Muscle layer of colon (tissue), 2 donors: ENCODE results near the gene TIMM10B.

Experiments
- H3K27ac ChIP-seq: one replicate; pipeline ENCODE4 v1.7.0; 2013; ENCODE audit warnings: low read depth, mild to moderate bottlenecking, low read length, moderate library complexity
- H3K27me3 ChIP-seq, 2 donors: one replicate each; pipeline ENCODE4 v1.7.0; 2013; ENCODE audit warnings: low read length in 2 of 2, mild to moderate bottlenecking in 2 of 2; ENCODE audit not compliant: insufficient read depth in 2 of 2, control insufficient read depth in 1 of 2
- H3K36me3 ChIP-seq: one replicate; pipeline ENCODE4 v1.7.0; 2013; ENCODE audit warnings: mild to moderate bottlenecking, low read length; ENCODE audit not compliant: insufficient read depth
- H3K4me1 ChIP-seq: one replicate; pipeline ENCODE4 v1.7.0; 2013; ENCODE audit warnings: mild to moderate bottlenecking, low read length; ENCODE audit not compliant: insufficient read depth
- H3K4me3 ChIP-seq, 2 donors: one replicate each; pipeline ENCODE4 v1.7.0; 2013; ENCODE audit warnings: low read length in 2 of 2, low read depth in 1 of 2, mild to moderate bottlenecking in 1 of 2, moderate library complexity in 1 of 2
- H3K9ac ChIP-seq: one replicate; pipeline ENCODE4 v1.7.0; 2013; ENCODE audit warnings: low read length
- H3K9me3 ChIP-seq: one replicate; pipeline ENCODE4 v1.7.0; 2013; ENCODE audit warnings: mild to moderate bottlenecking, low read length
- donor health status: abdominal sarcoma.
- donor health status: Adenocarcinoma of cecum.

The TIMM10B gene

DNA sequence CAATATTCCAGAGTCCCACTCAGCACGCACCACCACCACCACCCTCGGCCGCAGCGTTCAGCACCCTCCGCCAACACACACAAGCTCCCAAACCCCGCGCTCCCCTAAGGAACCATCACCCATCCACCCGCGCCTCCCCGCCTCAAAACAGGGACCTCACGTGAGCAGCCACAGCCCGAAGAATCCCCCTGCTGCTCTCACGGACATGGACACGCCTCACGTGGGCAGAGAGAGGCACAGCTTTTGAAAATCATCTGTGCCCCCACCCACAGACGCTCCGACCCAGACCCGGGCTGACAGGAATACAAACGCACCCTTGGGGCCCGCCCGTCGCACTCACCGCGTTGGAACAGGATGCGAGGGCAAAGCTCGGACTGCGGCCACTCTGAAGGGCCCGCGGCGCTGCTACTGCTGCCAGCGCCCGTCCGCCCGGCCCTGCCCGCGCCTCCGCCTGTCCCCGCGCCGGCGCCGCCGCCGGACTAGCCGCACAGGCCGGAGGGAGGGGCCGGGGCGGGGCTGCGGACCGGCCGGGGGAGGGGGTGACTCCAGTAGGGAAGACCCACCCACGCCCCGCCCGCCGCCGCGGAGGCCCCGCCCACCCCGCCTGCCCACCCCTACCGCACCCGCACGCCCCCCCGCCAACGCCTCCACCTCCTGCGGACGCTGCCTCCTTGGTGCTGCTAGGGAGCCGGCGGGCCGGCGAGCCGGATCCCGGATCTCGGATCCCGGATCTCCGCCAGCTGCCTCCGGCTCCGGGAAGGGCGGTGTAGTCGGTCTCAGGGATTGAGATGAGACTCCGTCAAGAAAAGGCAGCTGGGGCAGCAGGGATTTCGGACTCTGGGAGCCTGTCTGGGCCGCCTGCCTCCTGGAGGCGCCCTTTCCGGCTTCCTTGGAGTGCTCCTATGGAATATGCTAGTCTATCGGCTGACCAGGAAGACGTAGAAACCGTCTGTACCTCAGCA, 7.6 kb upstream of the TIMM10B start, which contains the start of gene TRIM3:
TSS of gene TRIM3 (minus strand) at position 491 of the 962 bp plus-strand sequence. CDS start 8,246 bp downstream, outside the sequence.
- Histone ChIP-seq H3K27ac (peak within 1 kb of the TSS; percentile 90), H3K4me3 (peak within 1 kb of the TSS; percentile 82 to 85), H3K9ac (peak within 1 kb of the TSS; percentile 88), H3K9me3 (no peaks in the 10 kb centered on the region), H3K4me1 (peaks cover 37% of the 10 kb centered on the region), H3K36me3 (peaks cover 23% of the 10 kb centered on the region), H3K27me3 (no peaks in the 10 kb centered on the region)

DNA sequence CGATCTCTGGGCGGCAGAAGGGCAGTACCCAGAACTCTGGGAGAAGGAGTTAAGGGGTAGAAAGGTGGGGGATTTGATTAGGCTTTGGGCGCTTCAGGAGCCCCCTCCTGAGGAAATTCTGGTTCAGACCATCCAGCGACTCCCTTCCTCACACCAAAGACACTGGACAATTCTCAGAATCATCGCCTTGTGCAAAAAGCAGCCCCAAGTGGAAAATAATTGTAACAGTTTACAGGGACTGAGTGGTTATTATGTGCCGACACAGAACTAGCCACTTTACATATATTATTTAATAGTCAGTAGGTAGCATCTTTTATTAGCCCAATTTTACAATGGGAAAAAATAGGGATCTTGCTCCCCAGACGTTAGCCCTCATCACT, 6.9 kb upstream of the TIMM10B start:
- Histone ChIP-seq H3K9ac (peak overlapping the region; percentile 88), H3K4me1 (peaks cover 30% of the 10 kb centered on the region), H3K4me3 (peak overlapping the region; percentile 37 to 77), H3K27me3 (no peaks in the 10 kb centered on the region), H3K9me3 (no peaks in the 10 kb centered on the region), H3K36me3 (peaks cover 29% of the 10 kb centered on the region), H3K27ac (peak overlapping the region; percentile 79)

DNA sequence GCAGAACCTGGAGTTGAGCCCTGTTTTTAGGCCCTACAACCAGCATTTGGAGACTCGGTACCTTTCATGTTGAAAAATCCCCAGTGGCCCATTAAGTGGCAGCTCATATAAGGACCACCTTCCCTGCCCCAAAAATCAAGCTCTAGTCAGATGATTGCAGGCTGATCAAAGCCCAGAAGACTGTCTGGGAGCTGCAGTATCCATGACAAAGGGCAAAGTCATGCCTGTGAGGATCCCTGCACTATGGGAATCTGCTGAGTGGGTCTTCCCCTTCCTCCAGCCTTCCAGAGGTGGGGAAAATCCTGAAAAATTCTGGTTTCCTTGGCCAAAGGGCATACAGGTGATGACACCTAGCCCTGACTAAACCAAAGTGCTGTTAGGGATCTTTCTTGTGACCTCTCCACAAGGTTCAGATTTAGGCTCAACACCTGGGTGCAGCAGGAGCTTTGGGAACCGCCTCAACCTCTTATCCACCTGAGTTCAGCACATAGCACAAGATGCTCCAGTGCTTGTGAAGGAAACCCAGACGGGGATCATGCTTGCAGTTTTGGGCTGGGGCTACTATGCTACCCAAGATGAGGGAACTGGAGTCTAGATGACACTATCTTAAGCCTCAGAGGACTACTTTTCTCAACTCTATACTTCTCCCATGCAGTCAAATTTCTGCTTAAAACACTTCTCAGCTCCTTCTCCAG, 6.3 kb upstream of the TIMM10B start:
- Histone ChIP-seq H3K9me3 (no peaks in the 10 kb centered on the region), H3K27ac (peak overlapping the region; percentile 79), H3K36me3 (peaks cover 34% of the 10 kb centered on the region), H3K9ac (peak overlapping the region; percentile 88), H3K4me1 (peaks cover 29% of the 10 kb centered on the region), H3K4me3 (peak overlapping the region in 1 of 2 donors; percentile 77), H3K27me3 (no peaks in the 10 kb centered on the region)

DNA sequence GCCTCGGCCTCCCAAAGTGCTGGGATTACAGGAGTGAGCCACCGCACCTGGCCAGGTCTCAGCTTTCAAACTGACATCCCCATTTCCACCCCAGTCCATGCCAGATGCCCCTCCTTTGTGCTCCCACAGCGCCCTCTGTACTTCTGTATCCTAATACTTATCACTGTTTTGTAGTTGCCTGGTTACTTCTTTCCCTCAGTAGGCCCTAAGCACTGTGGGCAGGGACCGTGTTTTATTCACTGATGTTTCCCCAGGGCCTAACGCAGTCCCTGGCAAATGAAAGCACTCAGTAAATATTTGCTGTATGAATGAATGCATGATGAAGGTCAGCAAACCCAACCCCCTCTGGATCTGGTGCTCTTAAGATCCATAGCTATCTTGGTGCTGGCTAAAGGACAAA, 5.4 kb upstream of the TIMM10B start:
- Histone ChIP-seq H3K4me1 (peaks cover 36% of the 10 kb centered on the region), H3K36me3 (peaks cover 34% of the 10 kb centered on the region), H3K27me3 (no peaks in the 10 kb centered on the region), H3K9me3 (no peaks in the 10 kb centered on the region), H3K27ac (no peak overlapping the region), H3K4me3 (no peak overlapping the region), H3K9ac (no peak overlapping the region)

DNA sequence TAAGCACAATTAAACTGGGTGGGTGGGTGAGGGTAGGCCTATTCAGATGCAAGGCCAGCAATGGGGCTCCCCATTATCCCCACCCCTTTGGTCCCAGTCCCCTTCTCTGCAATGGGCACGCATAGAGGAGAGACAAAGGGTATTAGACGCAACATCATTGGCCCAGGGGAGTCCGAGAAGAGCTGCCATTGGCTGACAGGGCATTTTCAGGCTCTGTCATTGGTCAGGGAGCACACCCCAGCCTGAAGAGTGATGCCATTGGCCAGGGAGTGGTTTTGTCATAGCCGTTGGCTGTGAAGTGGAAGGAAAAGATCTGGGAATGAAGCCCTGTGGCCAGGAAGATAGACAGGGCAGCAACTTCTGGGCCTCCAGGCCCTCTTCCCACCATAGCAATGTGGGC, 4.7 kb upstream of the TIMM10B start:
- Histone ChIP-seq H3K4me3 (no peak overlapping the region), H3K9me3 (no peaks in the 10 kb centered on the region), H3K27me3 (no peaks in the 10 kb centered on the region), H3K9ac (no peak overlapping the region), H3K4me1 (peaks cover 36% of the 10 kb centered on the region), H3K36me3 (peaks cover 34% of the 10 kb centered on the region), H3K27ac (no peak overlapping the region)

DNA sequence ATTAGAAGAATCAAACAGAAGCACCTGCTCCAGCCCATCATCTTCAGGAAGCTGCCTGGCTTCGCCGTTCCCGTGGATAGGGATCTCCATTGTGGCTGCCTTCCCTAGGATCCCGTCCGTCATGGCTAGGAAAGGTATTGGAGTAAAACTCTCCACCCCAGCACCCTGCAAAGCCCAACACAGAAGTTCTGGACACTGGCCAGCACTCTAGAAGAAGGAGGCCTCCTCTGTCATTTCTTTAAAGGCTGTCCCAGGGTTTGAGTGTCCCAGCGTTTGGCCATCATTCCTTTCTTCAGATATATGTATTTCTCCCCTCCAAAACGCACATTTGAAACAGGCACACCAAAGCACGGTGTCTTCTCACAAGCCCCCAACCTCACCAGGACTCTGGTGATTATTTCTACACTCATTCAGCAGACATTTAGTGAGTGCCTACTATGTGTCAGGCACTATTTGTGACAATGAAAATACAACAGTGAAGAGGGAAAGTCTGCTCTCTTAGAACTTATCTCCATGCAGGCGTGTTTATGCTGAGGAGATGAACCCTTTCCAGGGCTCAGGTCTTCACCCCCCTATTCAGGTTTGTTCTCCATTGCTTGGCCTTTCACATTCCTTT, 894 bp upstream of the TIMM10B start:
- Histone ChIP-seq H3K4me1 (peaks cover 25% of the 10 kb centered on the region), H3K9me3 (no peaks in the 10 kb centered on the region), H3K36me3 (peaks cover 64% of the 10 kb centered on the region), H3K27ac (peak overlapping the region; percentile 92), H3K9ac (peak overlapping the region; percentile 95), H3K4me3 (peak overlapping the region; percentile 92 to 95), H3K27me3 (no peaks in the 10 kb centered on the region)

DNA sequence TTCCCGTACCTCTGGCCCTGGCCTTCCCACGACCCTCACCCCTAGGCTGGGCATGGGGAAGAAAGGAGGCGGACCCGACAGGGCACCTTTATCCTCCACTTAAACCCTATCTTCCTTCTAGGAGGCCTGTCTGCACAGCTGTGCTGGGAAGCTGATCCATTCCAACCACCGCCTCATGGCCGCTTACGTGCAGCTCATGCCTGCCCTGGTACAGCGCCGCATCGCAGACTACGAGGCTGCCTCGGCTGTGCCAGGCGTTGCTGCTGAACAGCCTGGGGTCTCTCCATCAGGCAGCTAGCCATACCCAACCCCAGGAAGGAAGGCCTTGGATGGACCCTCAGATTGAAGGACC, 599 bp downstream of the TIMM10B start:
- peaks cover 70% of the 10 kb centered on the region for H3K36me3 ChIP-seq
- H3K9me3 ChIP-seq, result no peaks in the 10 kb centered on the region

DNA sequence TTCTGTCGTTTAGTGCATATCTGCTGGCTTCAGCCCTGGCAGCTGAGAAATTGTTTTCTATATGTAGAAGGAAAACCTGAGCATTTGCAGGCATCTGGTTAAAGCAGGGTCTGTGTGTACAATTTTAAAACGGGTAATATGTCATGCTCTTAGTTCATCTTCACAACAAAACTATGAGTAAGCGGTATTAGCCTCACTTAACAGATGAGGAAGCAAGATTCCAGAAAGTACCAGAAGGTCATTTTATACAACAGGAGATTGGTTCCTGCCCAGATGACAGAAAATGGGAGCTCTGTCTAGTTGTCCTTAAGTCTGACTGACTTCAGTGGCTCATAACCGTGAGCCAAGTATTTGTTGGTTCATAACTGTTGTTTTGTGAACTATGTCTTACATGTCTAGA, 1.1 kb downstream of the TIMM10B start:
- Histone ChIP-seq H3K9ac (peak overlapping the region; percentile 95), H3K9me3 (no peaks in the 10 kb centered on the region), H3K36me3 (peaks cover 66% of the 10 kb centered on the region), H3K27me3 (no peaks in the 10 kb centered on the region), H3K27ac (peak overlapping the region; percentile 92), H3K4me3 (peak overlapping the region; percentile 92 to 95), H3K4me1 (peaks cover 25% of the 10 kb centered on the region)

More for the DNA sequence above, 599 bp downstream of the TIMM10B start:
- H3K27me3 ChIP-seq, result no peaks in the 10 kb centered on the region
- peaks cover 25% of the 10 kb centered on the region for H3K4me1 ChIP-seq
- H3K4me3 ChIP-seq, result peak overlapping the region; percentile 92 to 95
- H3K9ac ChIP-seq, result peak overlapping the region; percentile 95
- H3K27ac ChIP-seq, result peak overlapping the region; percentile 92

DNA sequence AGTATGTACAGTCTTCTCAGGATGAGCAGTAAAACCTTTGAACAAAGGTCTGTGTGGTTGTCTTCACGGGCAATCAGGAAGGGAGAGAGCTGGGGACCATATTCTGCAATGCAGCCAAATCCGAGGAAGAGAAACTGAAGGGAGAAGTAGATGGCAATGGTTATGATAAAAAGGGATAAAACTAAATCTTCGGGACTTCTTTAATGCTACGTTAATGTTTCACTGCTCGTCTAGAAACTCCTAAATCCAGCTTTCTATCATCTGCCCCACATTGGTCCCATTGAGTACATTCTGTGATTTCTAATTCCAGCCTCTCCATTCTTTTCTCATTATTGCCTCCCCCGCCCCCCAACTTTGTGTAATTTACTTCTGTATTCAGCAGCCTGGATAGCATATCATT, 1.7 kb downstream of the TIMM10B start:
- Histone ChIP-seq H3K9ac (peak overlapping the region; percentile 95), H3K27ac (no peak overlapping the region), H3K27me3 (no peaks in the 10 kb centered on the region), H3K4me3 (no peak overlapping the region), H3K4me1 (peaks cover 25% of the 10 kb centered on the region), H3K9me3 (no peaks in the 10 kb centered on the region), H3K36me3 (peaks cover 66% of the 10 kb centered on the region)

DNA sequence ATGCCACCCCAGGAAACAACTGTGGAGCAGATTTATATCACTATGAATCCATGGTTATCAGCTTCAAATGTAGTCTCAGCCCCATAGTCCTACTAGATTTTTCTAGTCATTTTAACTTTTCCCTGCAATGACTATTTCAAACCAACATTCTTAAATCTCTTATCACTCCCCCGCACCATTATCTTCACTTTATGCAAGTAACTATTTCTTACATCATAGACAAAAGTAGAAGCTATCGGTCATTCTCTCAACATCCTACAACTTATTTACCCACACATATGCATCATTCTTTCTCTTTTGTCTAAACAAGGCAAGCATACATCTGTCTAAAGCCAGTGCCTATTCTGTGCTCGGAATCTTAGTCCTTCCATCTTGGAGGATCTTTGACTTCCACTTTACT, 4.4 kb downstream of the TIMM10B start:
- Histone ChIP-seq H3K4me1 (peaks cover 13% of the 10 kb centered on the region), H3K27ac (no peak overlapping the region), H3K9me3 (no peaks in the 10 kb centered on the region), H3K27me3 (no peaks in the 10 kb centered on the region), H3K9ac (no peak overlapping the region), H3K36me3 (peaks cover 54% of the 10 kb centered on the region), H3K4me3 (no peak overlapping the region)

DNA sequence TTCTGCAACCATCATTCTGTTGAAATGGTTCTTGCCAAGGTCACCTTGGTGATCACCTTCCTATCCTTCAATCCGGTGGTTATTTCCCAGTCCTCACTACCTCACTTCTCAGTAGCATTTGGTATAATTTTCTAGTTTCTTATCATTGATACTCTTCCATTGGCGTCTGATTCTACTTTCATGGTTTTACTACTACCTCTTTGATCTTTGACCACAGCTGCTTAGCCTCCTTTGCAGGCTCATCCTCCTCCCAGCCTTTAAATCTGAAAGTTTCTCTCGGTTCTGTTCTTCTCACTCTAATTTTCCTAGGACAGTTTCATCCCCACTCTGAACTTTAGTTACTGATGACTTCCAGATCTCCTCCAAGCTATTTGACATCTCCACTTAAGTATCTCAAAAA, 5.0 kb downstream of the TIMM10B start:
- Histone ChIP-seq H3K9me3 (no peaks in the 10 kb centered on the region), H3K4me1 (peaks cover 12% of the 10 kb centered on the region), H3K27me3 (no peaks in the 10 kb centered on the region), H3K9ac (no peak overlapping the region), H3K27ac (no peak overlapping the region), H3K4me3 (no peak overlapping the region), H3K36me3 (peaks cover 54% of the 10 kb centered on the region)
